ENCODE measurements around the gene KCNK17. TPM values are rescaled to one million over a fixed set of nuclear protein-coding genes. Genes with fewer than 3 reads are reported as not detected.

Gene KCNK17
- total and polyA plus RNA-seq, 2 donors (not counting 3 experiments of a cell fraction or from before 2014, with no cell fraction given) = not detected

DNA sequence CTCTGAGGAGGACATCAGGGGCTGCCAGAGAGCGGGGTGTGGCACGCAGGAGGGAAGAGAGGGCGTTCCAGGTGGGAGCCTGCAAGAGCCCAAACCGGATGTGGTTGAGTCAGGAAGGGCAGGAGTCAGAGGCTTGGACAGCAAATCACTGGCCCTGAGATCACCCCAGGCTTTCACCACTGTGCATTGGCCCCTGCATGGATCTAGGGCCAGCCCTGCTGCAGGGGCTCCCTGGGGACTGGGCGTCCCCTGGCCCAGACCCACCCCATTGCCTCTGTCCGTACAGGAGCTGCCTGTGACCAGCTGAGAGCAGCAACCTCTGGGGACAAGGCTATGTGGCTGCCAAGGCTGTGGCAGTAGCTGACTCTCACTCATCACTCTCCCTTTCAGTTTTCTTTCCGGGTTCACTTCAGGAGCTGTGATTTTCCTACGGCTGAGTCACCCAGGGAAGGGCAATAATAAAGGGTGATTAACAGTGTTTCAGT lies 33.9 kb downstream of the KCNK17 start:
- no peak for DNase-seq (ENCODE audit: low read depth, low spot score)
- no peaks in the 10 kb centered on the region for H3K79me2 ChIP-seq (ENCODE audit: control insufficient read depth, insufficient read depth, low read length)
- no peak overlapping the region for H2AFZ ChIP-seq (ENCODE audit: low read depth, low read length)
- no peak overlapping the region for H3K9ac ChIP-seq (replicated peaks; ENCODE audit: extremely low read depth, insufficient read depth, low read length)
- H3K9me3 ChIP-seq (replicated peaks; ENCODE audit: control insufficient read depth, insufficient read depth, low read length) = no peaks in the 10 kb centered on the region
- no peaks in the 10 kb centered on the region for H3K4me1 ChIP-seq (ENCODE audit: control insufficient read depth, extremely low read depth, insufficient read depth, low read length)
- no peak overlapping the region for H3K27ac ChIP-seq (ENCODE audit: insufficient read depth, low read depth, low read length)
- H3K4me2 ChIP-seq (ENCODE audit: insufficient read depth, low read length) = no peak overlapping the region
- intact Hi-C loops (cut with micrococcal nuclease) = no loop called here
- no peaks in the 10 kb centered on the region for H3K9me1 ChIP-seq (replicated peaks; ENCODE audit: control insufficient read depth, extremely low read depth, insufficient read depth, low read length)
- dilution Hi-C loops (cut with MboI; ENCODE audit: extremely low pct_ligation_motif_present, low sequenced_read_pairs) = no loop called here
- H3K4me3 ChIP-seq (replicated peaks in 1 of 3; ENCODE audit: insufficient read depth in 1 of 3, low read depth in 1 of 3, low read length in 3 of 3) = no peak overlapping the region
- no TSS peak for BruUV-seq (replicated peaks)
- TF ChIP-seq GATA2 (IDR thresholded peaks at IDR 0.05; ENCODE audit: insufficient read depth, insufficient read length, low read depth, low read length) = no peak
- no peak for TF ChIP-seq JUN (IDR thresholded peaks at IDR 0.05; ENCODE audit: borderline replicate concordance, insufficient read depth, insufficient read length, low read depth)
- TF ChIP-seq FOS (IDR thresholded peaks at IDR 0.05; ENCODE audit: borderline replicate concordance, insufficient read depth, low read length) = peak; percentile 36
- TF ChIP-seq POLR2A (IDR thresholded peaks at IDR 0.05; ENCODE audit: low read depth, low read length) = no peak
- TF ChIP-seq EZH2 (IDR thresholded peaks at IDR 0.05; ENCODE audit: borderline replicate concordance, low read depth, low read length, severe bottlenecking) = no peak
- no peaks in the 10 kb centered on the region for H3K36me3 ChIP-seq (ENCODE audit: control insufficient read depth in 2 of 2, extremely low read depth in 1 of 2, insufficient read depth in 2 of 2, low read length in 2 of 2)
- CTCF ChIA-PET = interaction anchor here (0.7 kb wide), 1 partner anchor 23 kb away, joined by 3 read pairs; no protein-coding TSS in a partner anchor
- POLR2A ChIA-PET = no interaction called here
- no peaks in the 10 kb centered on the region for H4K20me1 ChIP-seq (replicated peaks; ENCODE audit: control insufficient read depth, extremely low read depth, insufficient read depth, low read length)
- no peaks in the 10 kb centered on the region for H3K27me3 ChIP-seq (ENCODE audit: control insufficient read depth in 2 of 2, insufficient read depth in 2 of 2, low read length in 2 of 2)
- no peak for FAIRE-seq

DNA sequence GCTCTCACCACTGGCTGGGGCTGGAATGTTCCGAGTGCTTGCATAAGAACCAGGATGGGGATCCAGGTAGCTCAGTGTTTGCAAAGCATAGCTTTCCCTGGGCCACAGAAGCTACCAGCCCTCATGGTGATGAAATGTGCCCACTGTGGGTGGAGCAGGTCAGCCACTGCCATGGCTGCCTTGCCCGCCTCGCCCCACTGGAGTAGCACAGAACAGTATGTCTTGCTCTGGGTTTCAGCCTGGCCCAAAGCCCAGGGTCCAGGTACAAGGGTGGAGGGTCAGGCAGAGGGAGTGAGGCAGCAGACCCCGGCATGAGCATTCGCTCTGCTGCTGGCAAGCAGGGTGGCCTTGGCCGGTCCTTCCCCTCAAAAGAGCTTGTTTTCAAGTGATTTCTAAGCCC lies 34.7 kb downstream of the KCNK17 start:
- H3K9ac ChIP-seq (replicated peaks; ENCODE audit: extremely low read depth, insufficient read depth, low read length) = no peak overlapping the region
- no peaks in the 10 kb centered on the region for H3K79me2 ChIP-seq (ENCODE audit: control insufficient read depth, insufficient read depth, low read length)
- H4K20me1 ChIP-seq (replicated peaks; ENCODE audit: control insufficient read depth, extremely low read depth, insufficient read depth, low read length) = no peaks in the 10 kb centered on the region
- no peak overlapping the region for H3K27ac ChIP-seq (ENCODE audit: insufficient read depth, low read depth, low read length)
- intact Hi-C loops (cut with micrococcal nuclease) = no loop called here
- no peaks in the 10 kb centered on the region for H3K9me3 ChIP-seq (replicated peaks; ENCODE audit: control insufficient read depth, insufficient read depth, low read length)
- CTCF ChIA-PET = no interaction called here
- no peak overlapping the region for H2AFZ ChIP-seq (ENCODE audit: low read depth, low read length)
- no peak overlapping the region for H3K4me3 ChIP-seq (replicated peaks in 1 of 3; ENCODE audit: insufficient read depth in 1 of 3, low read depth in 1 of 3, low read length in 3 of 3)
- POLR2A ChIA-PET = no interaction called here
- H3K4me1 ChIP-seq (ENCODE audit: control insufficient read depth, extremely low read depth, insufficient read depth, low read length) = no peaks in the 10 kb centered on the region
- FAIRE-seq (no peak), DNase-seq (ENCODE audit: low read depth, low spot score) (no peak)
- BruUV-seq (replicated peaks) = no TSS peak
- H3K36me3 ChIP-seq (ENCODE audit: control insufficient read depth in 2 of 2, extremely low read depth in 1 of 2, insufficient read depth in 2 of 2, low read length in 2 of 2) = no peaks in the 10 kb centered on the region
- no peaks in the 10 kb centered on the region for H3K27me3 ChIP-seq (ENCODE audit: control insufficient read depth in 2 of 2, insufficient read depth in 2 of 2, low read length in 2 of 2)
- H3K4me2 ChIP-seq (ENCODE audit: insufficient read depth, low read length) = no peak overlapping the region
- no peaks in the 10 kb centered on the region for H3K9me1 ChIP-seq (replicated peaks; ENCODE audit: control insufficient read depth, extremely low read depth, insufficient read depth, low read length)
- TF ChIP-seq POLR2A (IDR thresholded peaks at IDR 0.05; ENCODE audit: low read depth, low read length) (no peak), MYC (IDR thresholded peaks at IDR 0.05; ENCODE audit: low read depth, low read length) (no peak), EZH2 (IDR thresholded peaks at IDR 0.05; ENCODE audit: borderline replicate concordance, low read depth, low read length, severe bottlenecking) (no peak)
- dilution Hi-C loops (cut with MboI; ENCODE audit: extremely low pct_ligation_motif_present, low sequenced_read_pairs) = no loop called here
